Suppressor macrophage (primary cell): Measurements from ENCODE around the gene GGCX.
A peak's percentile ranks its signal among the peaks of the same experiment; 100 is the strongest.
"Not testable (repeated sequence)": the region's sequence is repeated elsewhere in the genome, so short reads cannot be mapped to it uniquely, and the experiment has no call there.

ENCODE experiments used
- DNase-seq, 4 experiments: peaks; one replicate each; pipeline ENCODE4 v3.0.0-alpha.2; 2020 to 2022
- total RNA-seq, 17 experiments: gene quantifications; one replicate each; lab custom pipeline; 2026; ENCODE audit warnings: mixed read lengths in 6 of 17, inconsistent platforms in 3 of 17; lab: John Stamatoyannopoulos, UW

GGCX gene
- total RNA-seq: 36.9 to 62.7 (median 51.1) reads per million in 17 experiments

- peak; percentile 95 to 98 (median 97) for DNase-seq
These were observed at the start of gene GGCX for GRCh38 chr2:85561280-85562212. TSS of gene GGCX (minus strand) at chr2:85561493. CDS start at chr2:85561428, 65 bp downstream.

- no peak for DNase-seq
These were observed 46.2 kb upstream of the GGCX start for GRCh38 chr2:85607268-85608215.

GRCh38 chr2:85606116-85606455 lies 44.8 kb upstream of the GGCX start:
- no peak for DNase-seq

- DNase-seq: no peak
These were observed 44.3 kb upstream of the GGCX start for GRCh38 chr2:85605406-85606115.

GRCh38 chr2:85604568-85605339 lies 43.5 kb upstream of the GGCX start:
- DNase-seq: no peak

- DNase-seq: not testable (repeated sequence)
These were observed 42.8 kb upstream of the GGCX start for GRCh38 chr2:85604133-85604444.

- peak; percentile 96 to 99 (median 98) for DNase-seq
These were observed 41.4 kb upstream of the GGCX start, which contains the start of gene TMEM150A for GRCh38 chr2:85602476-85603234. TSS of gene TMEM150A (minus strand) at chr2:85602698. CDS start at chr2:85601948, 750 bp downstream.

- peak; percentile 53 to 83 (median 66) for DNase-seq
These were observed 40.6 kb upstream of the GGCX start for GRCh38 chr2:85601771-85602475.

- no peak for DNase-seq
These were observed 39.9 kb upstream of the GGCX start for GRCh38 chr2:85600951-85601770.

- DNase-seq: no peak
These were observed 38.9 kb upstream of the GGCX start for GRCh38 chr2:85600235-85600575.

GRCh38 chr2:85599468-85600234 lies 38.4 kb upstream of the GGCX start:
- DNase-seq: no peak

GRCh38 chr2:85598594-85599340 lies 37.5 kb upstream of the GGCX start:
- DNase-seq: no peak

GRCh38 chr2:85597241-85597640 lies 35.9 kb upstream of the GGCX start:
- DNase-seq: no peak

GRCh38 chr2:85596486-85597143 lies 35.3 kb upstream of the GGCX start:
- DNase-seq: no peak

GRCh38 chr2:85596026-85596333 lies 34.7 kb upstream of the GGCX start:
- DNase-seq: peak in 2 of 4 experiments; percentile 29 to 44

- DNase-seq: peak; percentile 96 to 99 (median 98)
These were observed 34.2 kb upstream of the GGCX start, which contains the start of gene RNF181 for GRCh38 chr2:85595301-85596025. TSS of gene RNF181 (plus strand) at chr2:85595745. CDS start at chr2:85595764, 19 bp downstream.
